Measurements from ENCODE around the gene LMLN.
"Not testable (repeated sequence)": the region's sequence is repeated elsewhere in the genome, so short reads cannot be mapped to it uniquely, and the experiment has no call there.

Gene LMLN

GRCh38 chr3:198079771-198080520 lies 119.9 kb downstream of the LMLN start:
- no peak for DNase-seq (ENCODE audit: low read depth in 2 of 2)

- peak; percentile 48 to 57 for DNase-seq (ENCODE audit: low read depth in 2 of 2)
Observed at GRCh38 chr3:198080521-198081384, 120.7 kb downstream of the LMLN start.

- no peak for DNase-seq (ENCODE audit: low read depth in 2 of 2)
Observed at GRCh38 chr3:198081421-198081844, 121.4 kb downstream of the LMLN start.

GRCh38 chr3:198082226-198082625 lies 122.2 kb downstream of the LMLN start:
- DNase-seq (ENCODE audit: low read depth in 2 of 2), result not testable (repeated sequence)

GRCh38 chr3:198088421-198088955 lies 128.5 kb downstream of the LMLN start:
- DNase-seq (ENCODE audit: low read depth in 2 of 2), result no peak

GRCh38 chr3:198090795-198091332 lies 130.8 kb downstream of the LMLN start:
- no peak for DNase-seq (ENCODE audit: low read depth in 2 of 2)

- DNase-seq (ENCODE audit: low read depth in 2 of 2), result no peak
Observed at GRCh38 chr3:198092276-198092675, 132.3 kb downstream of the LMLN start.

GRCh38 chr3:198093112-198093679 lies 133.2 kb downstream of the LMLN start:
- DNase-seq (ENCODE audit: low read depth in 2 of 2), result no peak
